SH-SY5Y (cell line): ENCODE results near the gene CMC1.

ENCODE experiments used
- GATA2 ChIP-seq: IDR thresholded peaks from 2 replicates; pipeline ENCODE4 v1.6.1; 2011; ENCODE audit warnings: mild to moderate bottlenecking, low read depth, low read length
- GATA3 ChIP-seq: IDR thresholded peaks from 2 replicates; pipeline ENCODE4 v1.6.1; 2011; ENCODE audit warnings: low read depth, mild to moderate bottlenecking, low read length, moderate library complexity

- TF ChIP-seq GATA2, result no peak
- no peak for TF ChIP-seq GATA3
Observed at GRCh38 chr3:28300345-28300962, 59.0 kb downstream of the CMC1 start.
